WTC11 (cell line): ENCODE measurements around the gene APOBEC2. TPM values are rescaled to one million over a fixed set of nuclear protein-coding genes. Genes with fewer than 3 reads are reported as not detected.

Source experiments
- ATAC-seq: fragments of 200-7000 bp; cut with Tn5 transposase; 2 replicates; pipeline ENCODE4 v1.10.0; 2021; ENCODE audit warnings: mild to moderate bottlenecking, moderate library complexity
- CTCF ChIA-PET: fragments of 300-600 bp; sonication (Branson Sonifier 250); formaldehyde crosslinking; loops from one replicate; lab custom pipeline; 2021; ENCODE audit warnings: antibody characterized with exemption; lab: Charles Lee
- POLR2A ChIA-PET: fragments of 350-600 bp; sonication (Branson Sonifier 250); formaldehyde crosslinking; loops from one replicate; lab custom pipeline; 2021; ENCODE audit warnings: antibody characterized with exemption; lab: Charles Lee
- DNase-seq: peaks from one replicate; pipeline ENCODE4 v3.0.0; 2021; ENCODE audit warnings: low spot score
- H3K27ac Mint-ChIP-seq: 2 replicates; pipeline ENCODE4 v1.8.0; 2021; ENCODE audit warnings: mixed read lengths
- H3K27me3 Mint-ChIP-seq: 2 replicates; pipeline ENCODE4 v1.8.0; 2021; ENCODE audit warnings: low read depth, mild to moderate bottlenecking, moderate library complexity, mixed read lengths
- H3K36me3 Mint-ChIP-seq: 2 replicates; pipeline ENCODE4 v1.8.0; 2021; ENCODE audit warnings: mixed read lengths
- H3K4me1 Mint-ChIP-seq: 2 replicates; pipeline ENCODE4 v1.8.0; 2022; ENCODE audit warnings: mixed read lengths
- H3K4me3 Mint-ChIP-seq: 2 replicates; pipeline ENCODE4 v1.8.0; 2021; ENCODE audit warnings: mild to moderate bottlenecking, moderate library complexity, mixed read lengths
- H3K9me3 Mint-ChIP-seq: 2 replicates; pipeline ENCODE4 v1.8.0; 2021; ENCODE audit warnings: mixed read lengths
- ATF1 ChIP-seq: sonication (generic); formaldehyde crosslinking; IDR thresholded peaks from 2 replicates; pipeline ENCODE4 v1.8.1; 2023; ENCODE audit warnings: mild to moderate bottlenecking, moderate library complexity, missing genetic modification reagents
- ESRRA ChIP-seq: sonication (generic); formaldehyde crosslinking; IDR thresholded peaks from 2 replicates; pipeline ENCODE4 v1.8.1; 2022; ENCODE audit warnings: mild to moderate bottlenecking, missing genetic modification reagents, borderline replicate concordance
- FOXK1 ChIP-seq: sonication (generic); formaldehyde crosslinking; IDR thresholded peaks from 2 replicates; pipeline ENCODE4 v1.8.0; 2022; ENCODE audit warnings: mild to moderate bottlenecking, moderate library complexity, missing genetic modification reagents
- FOXP1 ChIP-seq: sonication (generic); formaldehyde crosslinking; IDR thresholded peaks from 2 replicates; pipeline ENCODE4 v1.8.0; 2022; ENCODE audit warnings: missing genetic modification reagents, mild to moderate bottlenecking, moderate library complexity, borderline replicate concordance
- NFYB ChIP-seq: sonication (generic); formaldehyde crosslinking; conservative IDR thresholded peaks from 2 replicates; pipeline ENCODE4 v1.8.0; 2022; ENCODE audit warnings: low read depth, missing genetic modification reagents
- NR3C1 ChIP-seq: sonication (generic); formaldehyde crosslinking; conservative IDR thresholded peaks from 2 replicates; pipeline ENCODE4 v1.8.1; 2023; ENCODE audit warnings: low read depth, mild to moderate bottlenecking, missing genetic modification reagents
- SMAD4 ChIP-seq: sonication (generic); formaldehyde crosslinking; IDR thresholded peaks from 2 replicates; pipeline ENCODE4 v1.8.0; 2022; ENCODE audit warnings: mild to moderate bottlenecking, missing genetic modification reagents
- ZNF121 ChIP-seq: sonication (generic); formaldehyde crosslinking; IDR thresholded peaks from 2 replicates; pipeline ENCODE4 v1.8.0; 2023; ENCODE audit warnings: missing genetic modification reagents
- ZNF138 ChIP-seq: sonication (generic); formaldehyde crosslinking; conservative IDR thresholded peaks from 2 replicates; pipeline ENCODE4 v1.8.1; 2022; ENCODE audit warnings: mild to moderate bottlenecking, moderate library complexity, missing genetic modification reagents
- total RNA-seq: library from RNA; stranded (reverse); gene quantifications from 3 replicates; pipeline ENCODE4 v1.2.3, GENCODE V29; 2021
- TF ChIP-seq, protein P1 (sequence below): fragments of 250-450 bp; sonication (Bioruptor Pico); IDR thresholded peaks from 2 replicates; pipeline ENCODE4 v2.1.2; 2022; ENCODE audit warnings: mild to moderate bottlenecking, moderate library complexity
- TF ChIP-seq, protein P2 (sequence below): sonication (generic); formaldehyde crosslinking; IDR thresholded peaks from 2 replicates; pipeline ENCODE4 v1.8.0; 2022; ENCODE audit warnings: mild to moderate bottlenecking, missing genetic modification reagents
- TF ChIP-seq, protein P3 (sequence below): fragments of 250-450 bp; sonication (Bioruptor Pico); IDR thresholded peaks from 2 replicates; pipeline ENCODE4 v1.9.0; 2021; ENCODE audit warnings: moderate library complexity, mild to moderate bottlenecking, inconsistent platforms, borderline replicate concordance
- TF ChIP-seq, protein P4 (sequence below): sonication (generic); formaldehyde crosslinking; IDR thresholded peaks from 2 replicates; pipeline ENCODE4 v1.8.0; 2022; ENCODE audit warnings: mild to moderate bottlenecking, missing genetic modification reagents
- TF ChIP-seq, protein P5 (sequence below): sonication (generic); formaldehyde crosslinking; IDR thresholded peaks from 2 replicates; pipeline ENCODE4 v1.8.0; 2022; ENCODE audit warnings: missing genetic modification reagents
- TF ChIP-seq, protein P6 (sequence below): sonication (generic); formaldehyde crosslinking; IDR thresholded peaks from 2 replicates; pipeline ENCODE4 v1.8.1; 2022; ENCODE audit warnings: mild to moderate bottlenecking, missing genetic modification reagents, moderate library complexity, borderline replicate concordance

The APOBEC2 gene
- total RNA-seq, 1 experiment from 2014 or later: not detected

DNA sequence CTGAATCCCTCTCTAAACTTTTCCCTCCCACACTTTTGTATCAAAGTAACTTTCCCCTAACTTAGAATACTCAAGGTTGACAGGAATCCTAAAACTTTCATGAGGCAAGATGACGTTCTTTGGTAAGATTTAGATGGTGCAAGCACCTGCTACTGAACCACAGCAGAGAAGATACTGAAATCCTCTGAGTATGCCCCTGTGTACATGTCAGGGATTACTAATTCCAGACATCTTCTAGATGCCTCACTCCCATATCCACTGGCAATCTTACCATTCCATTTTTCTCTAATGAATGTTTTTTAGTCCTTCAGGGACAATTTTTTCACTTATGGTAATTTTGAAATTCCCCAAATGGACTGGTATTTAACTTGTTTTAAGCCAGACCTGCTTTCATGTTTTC, 9.1 kb downstream of the APOBEC2 start (continued):
- TF ChIP-seq, protein P1, sequence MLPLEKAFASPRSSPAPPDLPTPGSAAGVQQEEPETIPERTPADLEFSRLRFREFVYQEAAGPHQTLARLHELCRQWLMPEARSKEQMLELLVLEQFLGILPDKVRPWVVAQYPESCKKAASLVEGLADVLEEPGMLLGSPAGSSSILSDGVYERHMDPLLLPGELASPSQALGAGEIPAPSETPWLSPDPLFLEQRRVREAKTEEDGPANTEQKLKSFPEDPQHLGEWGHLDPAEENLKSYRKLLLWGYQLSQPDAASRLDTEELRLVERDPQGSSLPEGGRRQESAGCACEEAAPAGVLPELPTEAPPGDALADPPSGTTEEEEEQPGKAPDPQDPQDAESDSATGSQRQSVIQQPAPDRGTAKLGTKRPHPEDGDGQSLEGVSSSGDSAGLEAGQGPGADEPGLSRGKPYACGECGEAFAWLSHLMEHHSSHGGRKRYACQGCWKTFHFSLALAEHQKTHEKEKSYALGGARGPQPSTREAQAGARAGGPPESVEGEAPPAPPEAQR (CRISPR knock-in tag): no peak
- TF ChIP-seq ATF1 (CRISPR knock-in tag): no peak
- no peak for TF ChIP-seq FOXK1 (CRISPR knock-in tag)
- TF ChIP-seq, protein P2, sequence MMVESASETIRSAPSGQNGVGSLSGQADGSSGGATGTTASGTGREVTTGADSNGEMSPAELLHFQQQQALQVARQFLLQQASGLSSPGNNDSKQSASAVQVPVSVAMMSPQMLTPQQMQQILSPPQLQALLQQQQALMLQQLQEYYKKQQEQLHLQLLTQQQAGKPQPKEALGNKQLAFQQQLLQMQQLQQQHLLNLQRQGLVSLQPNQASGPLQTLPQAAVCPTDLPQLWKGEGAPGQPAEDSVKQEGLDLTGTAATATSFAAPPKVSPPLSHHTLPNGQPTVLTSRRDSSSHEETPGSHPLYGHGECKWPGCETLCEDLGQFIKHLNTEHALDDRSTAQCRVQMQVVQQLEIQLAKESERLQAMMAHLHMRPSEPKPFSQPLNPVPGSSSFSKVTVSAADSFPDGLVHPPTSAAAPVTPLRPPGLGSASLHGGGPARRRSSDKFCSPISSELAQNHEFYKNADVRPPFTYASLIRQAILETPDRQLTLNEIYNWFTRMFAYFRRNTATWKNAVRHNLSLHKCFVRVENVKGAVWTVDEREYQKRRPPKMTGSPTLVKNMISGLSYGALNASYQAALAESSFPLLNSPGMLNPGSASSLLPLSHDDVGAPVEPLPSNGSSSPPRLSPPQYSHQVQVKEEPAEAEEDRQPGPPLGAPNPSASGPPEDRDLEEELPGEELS (CRISPR knock-in tag): no peak
- TF ChIP-seq, protein P3, sequence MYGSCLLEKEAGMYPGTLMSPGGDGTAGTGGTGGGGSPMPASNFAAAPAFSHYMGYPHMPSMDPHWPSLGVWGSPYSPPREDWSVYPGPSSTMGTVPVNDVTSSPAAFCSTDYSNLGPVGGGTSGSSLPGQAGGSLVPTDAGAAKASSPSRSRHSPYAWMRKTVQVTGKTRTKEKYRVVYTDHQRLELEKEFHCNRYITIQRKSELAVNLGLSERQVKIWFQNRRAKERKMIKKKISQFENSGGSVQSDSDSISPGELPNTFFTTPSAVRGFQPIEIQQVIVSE: no peak
- no peak for TF ChIP-seq NFYB (CRISPR knock-in tag)
- TF ChIP-seq, protein P4, sequence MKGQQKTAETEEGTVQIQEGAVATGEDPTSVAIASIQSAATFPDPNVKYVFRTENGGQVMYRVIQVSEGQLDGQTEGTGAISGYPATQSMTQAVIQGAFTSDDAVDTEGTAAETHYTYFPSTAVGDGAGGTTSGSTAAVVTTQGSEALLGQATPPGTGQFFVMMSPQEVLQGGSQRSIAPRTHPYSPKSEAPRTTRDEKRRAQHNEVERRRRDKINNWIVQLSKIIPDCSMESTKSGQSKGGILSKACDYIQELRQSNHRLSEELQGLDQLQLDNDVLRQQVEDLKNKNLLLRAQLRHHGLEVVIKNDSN: no peak
- TF ChIP-seq NR3C1: no peak
- no peak for TF ChIP-seq ESRRA (CRISPR knock-in tag)
- no peak for TF ChIP-seq ZNF121 (CRISPR knock-in tag)

DNA sequence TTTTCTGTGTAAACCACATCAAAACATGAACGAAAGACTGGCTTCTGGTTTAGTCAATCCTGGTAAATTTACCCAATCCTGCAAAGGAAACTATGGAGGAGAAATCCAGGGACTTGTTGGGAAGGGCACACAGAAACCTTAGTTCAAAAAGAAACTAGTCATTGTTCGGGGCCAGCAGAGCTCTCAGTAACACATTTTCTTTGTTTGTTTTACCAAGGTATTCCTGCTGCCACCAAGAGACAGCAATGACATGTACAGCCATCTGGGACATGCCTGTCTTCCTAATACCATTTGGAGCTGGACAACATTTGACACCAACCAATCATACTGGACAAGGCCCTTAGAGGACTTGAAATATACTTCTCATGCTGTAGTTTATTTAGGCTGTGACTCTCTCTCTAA, 10.9 kb downstream of the APOBEC2 start:
- ATAC-seq (no peak), DNase-seq (no peak)
- Mint-ChIP-seq H3K4me3 (no peak overlapping the region), H3K27me3 (no peaks in the 10 kb centered on the region), H3K9me3 (no peaks in the 10 kb centered on the region), H3K27ac (no peak overlapping the region), H3K36me3 (peaks cover 40% of the 10 kb centered on the region), H3K4me1 (peaks cover 17% of the 10 kb centered on the region)
- ChIA-PET POLR2A (no interaction called here), CTCF (no interaction called here)
- TF ChIP-seq ESRRA (CRISPR knock-in tag) (no peak), ZNF138 (no peak), SMAD4 (CRISPR knock-in tag) (no peak), FOXP1 (CRISPR knock-in tag) (no peak)
- TF ChIP-seq, protein P5, sequence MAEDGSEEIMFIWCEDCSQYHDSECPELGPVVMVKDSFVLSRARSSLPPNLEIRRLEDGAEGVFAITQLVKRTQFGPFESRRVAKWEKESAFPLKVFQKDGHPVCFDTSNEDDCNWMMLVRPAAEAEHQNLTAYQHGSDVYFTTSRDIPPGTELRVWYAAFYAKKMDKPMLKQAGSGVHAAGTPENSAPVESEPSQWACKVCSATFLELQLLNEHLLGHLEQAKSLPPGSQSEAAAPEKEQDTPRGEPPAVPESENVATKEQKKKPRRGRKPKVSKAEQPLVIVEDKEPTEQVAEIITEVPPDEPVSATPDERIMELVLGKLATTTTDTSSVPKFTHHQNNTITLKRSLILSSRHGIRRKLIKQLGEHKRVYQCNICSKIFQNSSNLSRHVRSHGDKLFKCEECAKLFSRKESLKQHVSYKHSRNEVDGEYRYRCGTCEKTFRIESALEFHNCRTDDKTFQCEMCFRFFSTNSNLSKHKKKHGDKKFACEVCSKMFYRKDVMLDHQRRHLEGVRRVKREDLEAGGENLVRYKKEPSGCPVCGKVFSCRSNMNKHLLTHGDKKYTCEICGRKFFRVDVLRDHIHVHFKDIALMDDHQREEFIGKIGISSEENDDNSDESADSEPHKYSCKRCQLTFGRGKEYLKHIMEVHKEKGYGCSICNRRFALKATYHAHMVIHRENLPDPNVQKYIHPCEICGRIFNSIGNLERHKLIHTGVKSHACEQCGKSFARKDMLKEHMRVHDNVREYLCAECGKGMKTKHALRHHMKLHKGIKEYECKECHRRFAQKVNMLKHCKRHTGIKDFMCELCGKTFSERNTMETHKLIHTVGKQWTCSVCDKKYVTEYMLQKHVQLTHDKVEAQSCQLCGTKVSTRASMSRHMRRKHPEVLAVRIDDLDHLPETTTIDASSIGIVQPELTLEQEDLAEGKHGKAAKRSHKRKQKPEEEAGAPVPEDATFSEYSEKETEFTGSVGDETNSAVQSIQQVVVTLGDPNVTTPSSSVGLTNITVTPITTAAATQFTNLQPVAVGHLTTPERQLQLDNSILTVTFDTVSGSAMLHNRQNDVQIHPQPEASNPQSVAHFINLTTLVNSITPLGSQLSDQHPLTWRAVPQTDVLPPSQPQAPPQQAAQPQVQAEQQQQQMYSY (CRISPR knock-in tag): no peak
- TF ChIP-seq, protein P6, sequence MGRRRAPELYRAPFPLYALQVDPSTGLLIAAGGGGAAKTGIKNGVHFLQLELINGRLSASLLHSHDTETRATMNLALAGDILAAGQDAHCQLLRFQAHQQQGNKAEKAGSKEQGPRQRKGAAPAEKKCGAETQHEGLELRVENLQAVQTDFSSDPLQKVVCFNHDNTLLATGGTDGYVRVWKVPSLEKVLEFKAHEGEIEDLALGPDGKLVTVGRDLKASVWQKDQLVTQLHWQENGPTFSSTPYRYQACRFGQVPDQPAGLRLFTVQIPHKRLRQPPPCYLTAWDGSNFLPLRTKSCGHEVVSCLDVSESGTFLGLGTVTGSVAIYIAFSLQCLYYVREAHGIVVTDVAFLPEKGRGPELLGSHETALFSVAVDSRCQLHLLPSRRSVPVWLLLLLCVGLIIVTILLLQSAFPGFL: no peak
